HCT116 (cell line): ENCODE data around the gene MAP2K5. TPM values are rescaled to one million over a fixed set of nuclear protein-coding genes. Genes with fewer than 3 reads are reported as not detected.

Experiments
- ATAC-seq: fragments of 200-7000 bp; cut with Tn5 transposase; 2 replicates; pipeline ENCODE4 v1.9.1; 2020; ENCODE audit warnings: mild to moderate bottlenecking, moderate library complexity
- BruUV-seq: library from RNA; stranded (reverse); fragments of 400-500 nt; replicated peaks from 2 replicates; lab custom pipeline; 2021; lab: Mats Ljungman, UMichigan
- CTCF ChIA-PET: fragments of 300-600 bp; sonication (Branson Sonifier 250); formaldehyde crosslinking; loops from one replicate; lab custom pipeline; 2021; ENCODE audit warnings: antibody characterized with exemption; lab: Charles Lee
- POLR2A ChIA-PET: fragments of 300-600, 350-600 bp; sonication (Branson Sonifier 250); formaldehyde crosslinking; loops from one replicate; lab custom pipeline; 2021; ENCODE audit warnings: antibody characterized with exemption; lab: Charles Lee
- RAD21 ChIA-PET, 2 experiments: fragments of 300-600 bp; sonication (Branson Sonifier 250); formaldehyde crosslinking; loops; one replicate each; lab custom pipeline; 2023; ENCODE audit warnings: low total read pairs in 2 of 2; ENCODE audit not compliant: uncharacterized antibody in 2 of 2, unreplicated experiment in 2 of 2, low non-redundant PET in 1 of 2; lab: Charles Lee
- DNase-seq: peaks from one replicate; pipeline ENCODE4 v3.0.0-alpha.2; 2010; ENCODE audit warnings: low read depth, low spot score
- H2AFZ ChIP-seq: fragments of 200-600 bp; shearing (Covaris generic), sonication (generic); 2 replicates; pipeline ENCODE4 v1.6.1; 2017; ENCODE audit warnings: low read depth, mixed run types, mixed read lengths, antibody characterized with exemption, low read length; ENCODE audit not compliant: poor library complexity, severe bottlenecking
- H3K27ac ChIP-seq: 2 replicates; pipeline ENCODE4 v1.5.1; 2012; ENCODE audit warnings: low read depth, low read length
- H3K27me3 ChIP-seq: fragments of 200-600 bp; sonication (generic); 2 replicates; pipeline ENCODE4 v1.6.1; 2016; ENCODE audit warnings: mixed run types, low read length, mixed read lengths; ENCODE audit not compliant: insufficient read depth
- H3K36me3 ChIP-seq, 2 experiments: fragments of 200-500 bp in 1 of 2; fragments of 200-600 bp in 1 of 2; sonication (Bioruptor generic) in 1 of 2; sonication (generic) in 1 of 2; 2 replicates each; pipeline versions ENCODE4 v1.5.1 to v1.6.1; 2014 to 2016; ENCODE audit warnings: low read length in 2 of 2, inconsistent platforms in 1 of 2, mixed read lengths in 1 of 2, mixed run types in 1 of 2; ENCODE audit not compliant: insufficient read depth in 2 of 2, control insufficient read depth in 1 of 2
- H3K4me1 ChIP-seq, 2 experiments: fragments of 200-600 bp in 1 of 2; sonication (generic) in 1 of 2; 2 replicates each; pipeline versions ENCODE4 v1.5.1 to v1.6.1; 2012 to 2017; ENCODE audit warnings: low read length in 2 of 2, inconsistent platforms in 1 of 2, mild to moderate bottlenecking in 1 of 2, mixed read lengths in 1 of 2, mixed run types in 1 of 2, moderate library complexity in 1 of 2; ENCODE audit not compliant: insufficient read depth in 2 of 2, control insufficient read depth in 1 of 2
- H3K4me2 ChIP-seq: fragments of 200-600 bp; sonication (generic); 2 replicates; pipeline ENCODE4 v1.6.1; 2017; ENCODE audit warnings: mixed run types, low read length, mixed read lengths
- H3K4me3 ChIP-seq, 2 experiments: fragments of 200-600 bp in 1 of 2; sonication (generic) in 1 of 2; replicated peaks in 1 of 2; 2 replicates each; pipeline ENCODE4 v1.5.1; 2011 to 2016; ENCODE audit warnings: low read length in 2 of 2, control low read depth in 1 of 2, low read depth in 1 of 2, mild to moderate bottlenecking in 1 of 2, mixed read lengths in 1 of 2, mixed run types in 1 of 2
- H3K79me2 ChIP-seq: fragments of 200-600 bp; sonication (generic); 2 replicates; pipeline ENCODE4 v1.6.1; 2017; ENCODE audit warnings: mild to moderate bottlenecking, mixed run types, low read length, moderate library complexity, mixed read lengths; ENCODE audit not compliant: insufficient read depth
- H3K9ac ChIP-seq: fragments of 200-600 bp; sonication (generic); 2 replicates; pipeline ENCODE4 v1.6.1; 2016; ENCODE audit warnings: low read length, mixed read lengths
- H3K9me2 ChIP-seq: fragments of 200-600 bp; sonication (generic), shearing (Covaris generic); 2 replicates; pipeline ENCODE4 v1.6.1; 2017; ENCODE audit warnings: mixed run types, mild to moderate bottlenecking, moderate library complexity; ENCODE audit not compliant: insufficient read depth
- H3K9me3 ChIP-seq, 2 experiments: fragments of 200-500 bp in 1 of 2; fragments of 200-600 bp in 1 of 2; sonication (Bioruptor generic) in 1 of 2; sonication (generic) in 1 of 2; 2 replicates each; pipeline ENCODE4 v1.6.1; 2014 to 2017; ENCODE audit warnings: low read length in 2 of 2, mixed read lengths in 2 of 2, inconsistent platforms in 1 of 2, low read depth in 1 of 2, mild to moderate bottlenecking in 1 of 2, mixed run types in 1 of 2, moderate library complexity in 1 of 2; ENCODE audit not compliant: control insufficient read depth in 1 of 2, insufficient read depth in 1 of 2
- H4K20me1 ChIP-seq: fragments of 200-600 bp; sonication (generic), shearing (Covaris generic); 2 replicates; pipeline ENCODE4 v1.6.1; 2017; ENCODE audit warnings: mixed run types, mild to moderate bottlenecking, moderate library complexity; ENCODE audit not compliant: insufficient read depth
- CBX3 ChIP-seq: IDR thresholded peaks from 2 replicates; pipeline ENCODE4 v1.6.1; 2012; ENCODE audit warnings: low read depth
- ELF1 ChIP-seq: IDR thresholded peaks from 2 replicates; pipeline ENCODE4 v1.6.1; 2012; ENCODE audit warnings: low read depth, borderline replicate concordance
- EZH2 ChIP-seq: fragments of 200-600 bp; sonication (generic); IDR thresholded peaks from 2 replicates; pipeline ENCODE4 v1.6.1; 2017; ENCODE audit warnings: antibody characterized with exemption, mixed run types
- EZH2phosphoT487 ChIP-seq: fragments of 200-600 bp; IDR thresholded peaks from 2 replicates; pipeline ENCODE4 v1.6.1; 2018; ENCODE audit warnings: antibody characterized with exemption, borderline replicate concordance
- FOSL1 ChIP-seq: IDR thresholded peaks from 2 replicates; pipeline ENCODE4 v1.6.1; 2012; ENCODE audit warnings: low read depth
- JUND ChIP-seq: IDR thresholded peaks from 2 replicates; pipeline ENCODE4 v1.6.1; 2012
- POLR2A ChIP-seq: IDR thresholded peaks from 2 replicates; pipeline ENCODE4 v1.7.0; 2011; ENCODE audit warnings: borderline replicate concordance; ENCODE audit not compliant: insufficient read depth, insufficient read length; ENCODE audit errors: extremely low read depth
- YY1 ChIP-seq: IDR thresholded peaks from 2 replicates; pipeline ENCODE4 v1.6.1; 2011; ENCODE audit warnings: low read length, low read depth, moderate library complexity, mild to moderate bottlenecking; ENCODE audit not compliant: insufficient replicate concordance; ENCODE audit errors: extremely low read depth
- ZFX ChIP-seq: fragments of 450-650 bp; IDR thresholded peaks from 2 replicates; pipeline ENCODE4 v1.6.1; 2017
- ZNF274 ChIP-seq: fragments of 200-500 bp; sonication (Bioruptor generic); IDR thresholded peaks from 2 replicates; pipeline ENCODE4 v1.6.1; 2014; ENCODE audit warnings: mild to moderate bottlenecking, low read depth, low read length, inconsistent platforms
- intact Hi-C: fragments of 100-400 bp; cut with micrococcal nuclease; formaldehyde crosslinking; loops from 2 replicates; pipeline ENCODE4 v1.10.0; 2022
- total RNA-seq: library from RNA; stranded (reverse); gene quantifications from one replicate; pipeline ENCODE4 v1.2.1, GENCODE V29; 2021; ENCODE audit not compliant: unreplicated experiment
- TF ChIP-seq, protein P1 (sequence below): IDR thresholded peaks from 2 replicates; pipeline ENCODE4 v1.6.1; 2012
- TF ChIP-seq, protein P2 (sequence below), 3 experiments: fragments of 200-600 bp in 1 of 3; sonication (generic) in 1 of 3; IDR thresholded peaks in 2 of 3; conservative IDR thresholded peaks in 1 of 3; 2 replicates each; pipeline ENCODE4 v1.5.1; 2012 to 2017; ENCODE audit warnings: low read depth in 2 of 3, low read length in 2 of 3, antibody characterized with exemption in 1 of 3, borderline replicate concordance in 1 of 3, control low read depth in 1 of 3, mild to moderate bottlenecking in 1 of 3, mixed read lengths in 1 of 3, mixed run types in 1 of 3, moderate library complexity in 1 of 3; ENCODE audit not compliant: insufficient read depth in 1 of 3

The MAP2K5 gene
- total RNA-seq, 1 experiment from 2014 or later: 15.6 TPM

DNA sequence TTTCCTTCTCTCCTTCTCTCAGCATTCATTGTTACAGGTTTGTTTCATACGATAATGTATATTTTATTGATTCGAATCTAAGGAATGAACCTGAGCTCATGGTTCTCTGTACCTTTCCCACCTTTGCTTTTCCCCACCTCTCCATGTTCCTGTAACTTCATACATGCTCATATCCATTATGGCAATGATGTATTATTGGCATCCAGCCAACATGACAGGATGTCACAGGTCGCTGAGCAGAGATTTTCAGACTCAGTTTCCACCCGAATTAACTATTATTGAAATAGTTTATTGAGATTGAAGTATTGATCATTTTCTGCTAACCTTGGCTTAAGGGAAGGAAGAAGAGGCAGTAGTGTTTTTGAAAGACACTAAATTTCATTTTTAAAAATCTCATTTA is 64.8 kb downstream of the MAP2K5 start:
- intact Hi-C loops: no loop called here
- no TSS peak for BruUV-seq

More for the DNA sequence above, 64.8 kb downstream of the MAP2K5 start:
- Histone ChIP-seq H2AFZ (no peak overlapping the region), H3K4me1 (no peaks in the 10 kb centered on the region), H3K9me2 (no peaks in the 10 kb centered on the region), H3K4me3 (no peak overlapping the region), H3K79me2 (no peaks in the 10 kb centered on the region), H3K36me3 (no peaks in the 10 kb centered on the region), H3K4me2 (no peak overlapping the region), H4K20me1 (no peaks in the 10 kb centered on the region), H3K9ac (no peak overlapping the region), H3K27me3 (no peaks in the 10 kb centered on the region), H3K27ac (no peak overlapping the region), H3K9me3 (no peaks in the 10 kb centered on the region)
- TF ChIP-seq ELF1 (no peak), FOSL1 (no peak), CBX3 (no peak), ZNF274 (no peak), EZH2 (no peak), POLR2A (no peak), EZH2phosphoT487 (no peak), ZFX (no peak), JUND (no peak), YY1 (no peak)
- TF ChIP-seq, protein P1, sequence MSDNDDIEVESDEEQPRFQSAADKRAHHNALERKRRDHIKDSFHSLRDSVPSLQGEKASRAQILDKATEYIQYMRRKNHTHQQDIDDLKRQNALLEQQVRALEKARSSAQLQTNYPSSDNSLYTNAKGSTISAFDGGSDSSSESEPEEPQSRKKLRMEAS: no peak
- TF ChIP-seq, protein P2, sequence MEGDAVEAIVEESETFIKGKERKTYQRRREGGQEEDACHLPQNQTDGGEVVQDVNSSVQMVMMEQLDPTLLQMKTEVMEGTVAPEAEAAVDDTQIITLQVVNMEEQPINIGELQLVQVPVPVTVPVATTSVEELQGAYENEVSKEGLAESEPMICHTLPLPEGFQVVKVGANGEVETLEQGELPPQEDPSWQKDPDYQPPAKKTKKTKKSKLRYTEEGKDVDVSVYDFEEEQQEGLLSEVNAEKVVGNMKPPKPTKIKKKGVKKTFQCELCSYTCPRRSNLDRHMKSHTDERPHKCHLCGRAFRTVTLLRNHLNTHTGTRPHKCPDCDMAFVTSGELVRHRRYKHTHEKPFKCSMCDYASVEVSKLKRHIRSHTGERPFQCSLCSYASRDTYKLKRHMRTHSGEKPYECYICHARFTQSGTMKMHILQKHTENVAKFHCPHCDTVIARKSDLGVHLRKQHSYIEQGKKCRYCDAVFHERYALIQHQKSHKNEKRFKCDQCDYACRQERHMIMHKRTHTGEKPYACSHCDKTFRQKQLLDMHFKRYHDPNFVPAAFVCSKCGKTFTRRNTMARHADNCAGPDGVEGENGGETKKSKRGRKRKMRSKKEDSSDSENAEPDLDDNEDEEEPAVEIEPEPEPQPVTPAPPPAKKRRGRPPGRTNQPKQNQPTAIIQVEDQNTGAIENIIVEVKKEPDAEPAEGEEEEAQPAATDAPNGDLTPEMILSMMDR (IDR thresholded peaks at IDR 0.05 in 2 of 3, conservative IDR thresholded peaks at IDR 0.05 in 1 of 3; ENCODE audit: borderline replicate concordance in 1 of 3, insufficient read depth in 1 of 3, low read depth in 2 of 3, low read length in 2 of 3): no peak
- POLR2A ChIA-PET: no interaction called here
- CTCF ChIA-PET: no interaction called here
- ATAC-seq (no peak), DNase-seq (no peak)
- RAD21 ChIA-PET: no interaction called here
